Endothelial cell of umbilical vein (primary cell): ENCODE data around the gene MGAT5B. TPM values are rescaled to one million over a fixed set of nuclear protein-coding genes. Genes with fewer than 3 reads are reported as not detected.

Source experiments
- BruUV-seq: library from RNA; stranded (reverse); fragments of 400-500 nt; replicated peaks from 2 replicates; lab custom pipeline; 2021; lab: Mats Ljungman, UMichigan
- CTCF ChIA-PET: fragments of 300-600, 350-600 bp; sonication (Branson Sonifier 250); formaldehyde crosslinking; loops from one replicate; lab custom pipeline; 2021; ENCODE audit warnings: antibody characterized with exemption, inconsistent platforms; lab: Charles Lee
- POLR2A ChIA-PET: fragments of 300-600, 350-600 bp; sonication (Branson Sonifier 250); formaldehyde crosslinking; loops from one replicate; lab custom pipeline; 2021; ENCODE audit warnings: antibody characterized with exemption, inconsistent platforms; lab: Charles Lee
- DNase-seq: peaks from one replicate; pipeline ENCODE4 v3.0.0-alpha.2; 2011; ENCODE audit warnings: low read depth, low spot score
- FAIRE-seq: peaks from 2 replicates; lab custom pipeline; 2011; peaks lifted over from hg19 to GRCh38; lab: Jason Lieb, UNC
- H2AFZ ChIP-seq: 2 replicates; pipeline ENCODE4 v1.6.0; 2012; ENCODE audit warnings: low read depth, low read length, control low read depth, inconsistent platforms
- H3K27ac ChIP-seq: 2 replicates; pipeline ENCODE4 v1.5.1; 2011; ENCODE audit warnings: low read depth, mild to moderate bottlenecking, control low read depth, low read length, moderate library complexity; ENCODE audit not compliant: insufficient read depth
- H3K27me3 ChIP-seq, 2 experiments: 2 replicates each; pipeline versions ENCODE4 v1.6.0 to v1.6.1; 2011; ENCODE audit warnings: low read length in 2 of 2, mixed read lengths in 1 of 2; ENCODE audit not compliant: control insufficient read depth in 2 of 2, insufficient read depth in 2 of 2
- H3K36me3 ChIP-seq, 2 experiments: 2 replicates in 1 of 2; 3 replicates in 1 of 2; pipeline ENCODE4 v1.5.1; 2011; ENCODE audit warnings: low read length in 2 of 2, mild to moderate bottlenecking in 1 of 2, moderate library complexity in 1 of 2; ENCODE audit not compliant: control insufficient read depth in 2 of 2, insufficient read depth in 2 of 2; ENCODE audit errors: extremely low read depth in 1 of 2
- H3K4me1 ChIP-seq: 3 replicates; pipeline ENCODE4 v1.5.1; 2011; ENCODE audit warnings: mild to moderate bottlenecking, low read length; ENCODE audit not compliant: control insufficient read depth, insufficient read depth; ENCODE audit errors: extremely low read depth
- H3K4me2 ChIP-seq: 2 replicates; pipeline ENCODE4 v1.6.1; 2011; ENCODE audit warnings: low read length, control low read depth, mixed read lengths; ENCODE audit not compliant: insufficient read depth
- H3K4me3 ChIP-seq, 3 experiments: fragments of 200-600 bp in 1 of 3; sonication (generic), shearing (Covaris generic) in 1 of 3; replicated peaks in 1 of 3; 2 replicates each; pipeline ENCODE4 v1.5.1; 2011 to 2016; ENCODE audit warnings: control low read depth in 3 of 3, low read length in 3 of 3, mild to moderate bottlenecking in 2 of 3, inconsistent platforms in 1 of 3, low read depth in 1 of 3, moderate library complexity in 1 of 3; ENCODE audit not compliant: insufficient read depth in 1 of 3
- H3K79me2 ChIP-seq: 2 replicates; pipeline ENCODE4 v1.6.0; 2012; ENCODE audit warnings: low read length, inconsistent platforms; ENCODE audit not compliant: control insufficient read depth, insufficient read depth
- H3K9ac ChIP-seq: replicated peaks from 2 replicates; pipeline ENCODE3; 2011; ENCODE audit warnings: low read length, control low read depth; ENCODE audit not compliant: insufficient read depth; ENCODE audit errors: extremely low read depth
- H3K9me1 ChIP-seq: replicated peaks from 3 replicates; pipeline ENCODE4 v1.6.0; 2011; ENCODE audit warnings: mild to moderate bottlenecking, low read length; ENCODE audit not compliant: control insufficient read depth, insufficient read depth; ENCODE audit errors: extremely low read depth
- H3K9me3 ChIP-seq: replicated peaks from 2 replicates; pipeline ENCODE4 v1.5.1; 2012; ENCODE audit warnings: low read length, inconsistent platforms; ENCODE audit not compliant: control insufficient read depth, insufficient read depth
- H4K20me1 ChIP-seq: replicated peaks from 2 replicates; pipeline ENCODE3; 2011; ENCODE audit warnings: mild to moderate bottlenecking, low read length; ENCODE audit not compliant: control insufficient read depth, insufficient read depth; ENCODE audit errors: extremely low read depth
- CTCF ChIP-seq, 2 donors: IDR thresholded peaks; 1 replicate in 1 of 2; 2 replicates in 1 of 2; pipeline ENCODE4 v1.5.1; 2011; ENCODE audit warnings: low read length in 2 of 2, mild to moderate bottlenecking in 2 of 2, moderate library complexity in 2 of 2, control low read depth in 1 of 2, inconsistent platforms in 1 of 2, low read depth in 1 of 2; ENCODE audit not compliant: insufficient read depth in 1 of 2; ENCODE audit errors: extremely low read depth in 1 of 2
- EZH2 ChIP-seq: IDR thresholded peaks from 2 replicates; pipeline ENCODE4 v1.6.1; 2012; ENCODE audit warnings: borderline replicate concordance, low read depth, mild to moderate bottlenecking, moderate library complexity, low read length, inconsistent platforms; ENCODE audit not compliant: severe bottlenecking
- FOS ChIP-seq: IDR thresholded peaks from 2 replicates; pipeline ENCODE4 v1.6.1; 2011; ENCODE audit warnings: mild to moderate bottlenecking, low read length, moderate library complexity, borderline replicate concordance; ENCODE audit not compliant: insufficient read depth
- GATA2 ChIP-seq: IDR thresholded peaks from 2 replicates; pipeline ENCODE4 v1.7.0; 2011; ENCODE audit warnings: low read depth, mild to moderate bottlenecking, moderate library complexity, mixed read lengths, low read length; ENCODE audit not compliant: insufficient read length, insufficient read depth
- JUN ChIP-seq: IDR thresholded peaks from 2 replicates; pipeline ENCODE4 v1.6.1; 2011; ENCODE audit warnings: borderline replicate concordance, low read depth; ENCODE audit not compliant: insufficient read length, insufficient read depth
- MYC ChIP-seq: IDR thresholded peaks from one replicate; pipeline ENCODE4 v1.6.1; 2011; ENCODE audit warnings: mild to moderate bottlenecking, low read depth, low read length
- POLR2A ChIP-seq: IDR thresholded peaks from 2 replicates; pipeline ENCODE4 v1.6.1; 2012; ENCODE audit warnings: low read depth, mild to moderate bottlenecking, control low read depth, low read length
- POLR2AphosphoS5 ChIP-seq: IDR thresholded peaks from 2 replicates; pipeline ENCODE4 v1.6.1; 2012; ENCODE audit warnings: low read depth, mild to moderate bottlenecking, control low read depth, low read length, moderate library complexity; ENCODE audit not compliant: insufficient read depth
- dilution Hi-C: fragments of 300-500 bp; cut with MboI; formaldehyde crosslinking; loops from one replicate; pipeline ENCODE4 v1.15.0; 2019; ENCODE audit warnings: low sequenced_read_pairs; ENCODE audit not compliant: extremely low pct_ligation_motif_present
- intact Hi-C: fragments of 100-400 bp; cut with micrococcal nuclease; formaldehyde crosslinking; loops from one replicate; pipeline ENCODE4 v1.10.0; 2022
- polyA plus RNA-seq, 4 experiments: library from polyadenylated mRNA; depleted of rRNA in 3 of 4; stranded (reverse) in 3 of 4; unstranded in 1 of 4; fragments of >200 nt; gene quantifications; 2 replicates each; pipeline versions ENCODE4 v1.2.1 to v1.2.3, GENCODE V29; 2011 to 2012; ENCODE audit warnings: missing spikeins in 1 of 4
- total RNA-seq: library from RNA; stranded (reverse); gene quantifications from 2 replicates; pipeline ENCODE4 v1.2.3, GENCODE V29; 2021
- TF ChIP-seq, protein P1 (sequence below): IDR thresholded peaks from 2 replicates; pipeline ENCODE4 v1.6.1; 2011; ENCODE audit not compliant: insufficient read depth, insufficient read length

The MGAT5B gene
- total and polyA plus RNA-seq, 2 donors (not counting 3 experiments of a cell fraction or from before 2014, with no cell fraction given): 1.7 to 2.1 TPM

DNA sequence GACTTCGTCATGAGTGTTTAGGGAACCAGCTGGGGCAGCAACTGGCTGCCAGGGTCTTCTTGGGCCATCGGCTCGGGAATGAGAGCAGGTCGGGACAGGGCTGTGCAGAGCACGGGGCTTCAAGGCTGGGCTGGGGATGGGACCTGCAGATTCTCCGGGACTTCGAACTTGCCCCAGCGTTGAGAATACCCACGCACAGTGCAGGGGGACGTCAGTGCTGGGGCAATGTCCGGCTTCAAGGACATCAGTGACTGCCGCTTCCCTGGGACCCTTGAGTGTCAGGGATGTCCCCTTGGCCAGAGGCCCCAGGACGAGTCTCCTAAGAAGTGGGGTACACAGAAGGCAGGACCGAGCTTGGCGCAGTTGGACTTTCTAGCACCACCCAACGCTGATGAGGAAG is 76.3 kb downstream of the MGAT5B start:
- DNase-seq (no peak), FAIRE-seq (no peak)
- H3K4me1 ChIP-seq: no peaks in the 10 kb centered on the region
- H3K9ac ChIP-seq: no peak overlapping the region
- H3K79me2 ChIP-seq: no peaks in the 10 kb centered on the region
- H2AFZ ChIP-seq: no peak overlapping the region
- no peaks in the 10 kb centered on the region for H3K9me1 ChIP-seq
- TF ChIP-seq, protein P1, sequence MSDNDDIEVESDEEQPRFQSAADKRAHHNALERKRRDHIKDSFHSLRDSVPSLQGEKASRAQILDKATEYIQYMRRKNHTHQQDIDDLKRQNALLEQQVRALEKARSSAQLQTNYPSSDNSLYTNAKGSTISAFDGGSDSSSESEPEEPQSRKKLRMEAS: no peak
- no peak for TF ChIP-seq MYC
- TF ChIP-seq POLR2A: no peak
- no peak for TF ChIP-seq GATA2
- no peak for TF ChIP-seq CTCF (IDR thresholded peaks at IDR 0.05; ENCODE audit: extremely low read depth in 1 of 2, insufficient read depth in 1 of 2, low read depth in 1 of 2, low read length in 2 of 2)
- TF ChIP-seq POLR2AphosphoS5: no peak
- TF ChIP-seq JUN: no peak
- no peak for TF ChIP-seq EZH2
- TF ChIP-seq FOS: no peak
- H3K9me3 ChIP-seq: no peaks in the 10 kb centered on the region
- no peak overlapping the region for H3K27ac ChIP-seq
- intact Hi-C loops (no loop called here), dilution Hi-C loops (no loop called here)
- H3K4me2 ChIP-seq: no peak overlapping the region
- ChIA-PET CTCF (no interaction called here), POLR2A (interaction anchor here (0.6 kb wide), 1 partner anchor 323 kb away, joined by 8 read pairs; no protein-coding TSS in a partner anchor)
- BruUV-seq: no TSS peak
- no peaks in the 10 kb centered on the region for H4K20me1 ChIP-seq
- H3K4me3 ChIP-seq: no peak overlapping the region
- H3K36me3 ChIP-seq: no peaks in the 10 kb centered on the region
- H3K27me3 ChIP-seq: no peaks in the 10 kb centered on the region
